Measurements from ENCODE around the gene ELANE. TPM values are rescaled to one million over a fixed set of nuclear protein-coding genes. Genes with fewer than 3 reads are reported as not detected.
"Not testable (repeated sequence)": the region's sequence is repeated elsewhere in the genome, so short reads cannot be mapped to it uniquely, and the experiment has no call there.

Gene ELANE
- total RNA-seq, 1 donor from 2014 or later = 0.67 TPM

DNA sequence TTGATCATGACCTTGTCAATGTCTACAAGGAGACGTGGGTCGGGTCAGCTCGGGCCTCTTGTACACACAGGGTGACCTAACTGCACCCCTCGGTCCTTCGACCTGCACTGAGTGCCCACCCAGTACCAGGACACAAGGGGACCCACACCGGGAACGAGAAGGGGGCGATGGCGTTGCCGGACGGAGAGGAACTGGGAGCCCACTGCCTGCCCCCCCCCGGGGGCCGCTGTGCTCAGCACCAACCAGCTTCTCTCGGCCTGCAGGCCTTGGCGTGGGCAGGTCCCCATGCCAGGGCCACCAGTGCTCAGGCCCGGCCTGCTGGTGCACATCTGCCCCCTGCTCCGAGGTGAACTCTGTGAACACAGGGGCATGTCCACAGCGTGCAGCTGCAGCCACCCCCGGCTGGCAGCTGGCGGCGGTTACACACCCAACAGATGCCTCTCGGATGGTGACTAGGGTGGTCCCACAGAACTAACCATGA lies 21.5 kb downstream of the ELANE start:
- DNase-seq (ENCODE audit: low read depth) = no peak
- Histone ChIP-seq H3K4me3 (ENCODE audit: low read depth, low read length) (no peak overlapping the region), H3K27me3 (ENCODE audit: control insufficient read depth, insufficient read depth, low read length) (no peaks in the 10 kb centered on the region), H3K36me3 (ENCODE audit: control insufficient read depth, insufficient read depth, low read length) (peaks cover 5% of the 10 kb centered on the region)
- TF ChIP-seq, protein P1, sequence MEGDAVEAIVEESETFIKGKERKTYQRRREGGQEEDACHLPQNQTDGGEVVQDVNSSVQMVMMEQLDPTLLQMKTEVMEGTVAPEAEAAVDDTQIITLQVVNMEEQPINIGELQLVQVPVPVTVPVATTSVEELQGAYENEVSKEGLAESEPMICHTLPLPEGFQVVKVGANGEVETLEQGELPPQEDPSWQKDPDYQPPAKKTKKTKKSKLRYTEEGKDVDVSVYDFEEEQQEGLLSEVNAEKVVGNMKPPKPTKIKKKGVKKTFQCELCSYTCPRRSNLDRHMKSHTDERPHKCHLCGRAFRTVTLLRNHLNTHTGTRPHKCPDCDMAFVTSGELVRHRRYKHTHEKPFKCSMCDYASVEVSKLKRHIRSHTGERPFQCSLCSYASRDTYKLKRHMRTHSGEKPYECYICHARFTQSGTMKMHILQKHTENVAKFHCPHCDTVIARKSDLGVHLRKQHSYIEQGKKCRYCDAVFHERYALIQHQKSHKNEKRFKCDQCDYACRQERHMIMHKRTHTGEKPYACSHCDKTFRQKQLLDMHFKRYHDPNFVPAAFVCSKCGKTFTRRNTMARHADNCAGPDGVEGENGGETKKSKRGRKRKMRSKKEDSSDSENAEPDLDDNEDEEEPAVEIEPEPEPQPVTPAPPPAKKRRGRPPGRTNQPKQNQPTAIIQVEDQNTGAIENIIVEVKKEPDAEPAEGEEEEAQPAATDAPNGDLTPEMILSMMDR (IDR thresholded peaks at IDR 0.05; ENCODE audit: insufficient read depth, low read length, poor library complexity, severe bottlenecking) = no peak

DNA sequence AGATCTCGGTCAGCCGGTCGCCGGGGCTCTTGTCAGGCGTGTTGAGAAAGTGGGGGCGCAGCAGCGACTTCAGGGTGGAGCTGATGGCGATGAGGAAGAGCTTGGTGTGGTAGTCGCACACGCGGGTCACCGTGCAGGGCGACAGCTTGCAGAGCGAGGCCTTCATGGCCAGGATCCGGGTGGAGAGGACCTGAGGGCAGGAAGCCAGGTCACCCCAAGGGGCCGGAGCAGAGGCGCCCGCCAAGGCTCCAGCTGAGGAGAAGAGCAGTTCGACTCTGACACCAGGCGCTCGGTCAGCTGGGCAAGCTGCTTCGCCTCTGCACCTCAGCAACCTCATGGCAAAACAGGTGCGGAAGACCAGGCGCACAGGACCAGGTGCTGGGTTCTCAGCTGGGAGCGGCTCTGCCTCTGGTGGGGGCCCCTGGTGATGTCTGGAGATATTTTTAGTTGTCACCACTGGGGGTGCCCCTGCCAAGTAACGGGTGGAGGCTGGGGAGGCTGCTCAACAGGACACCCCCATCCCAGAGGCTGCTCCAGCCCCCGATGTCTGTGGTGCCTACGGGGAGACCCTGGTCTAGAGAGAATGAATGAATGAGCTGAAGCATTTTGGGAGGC lies 23.3 kb downstream of the ELANE start:
- Histone ChIP-seq H3K27me3 (ENCODE audit: control insufficient read depth, insufficient read depth, low read length) (no peaks in the 10 kb centered on the region), H3K4me3 (ENCODE audit: low read depth, low read length) (no peak overlapping the region), H3K36me3 (ENCODE audit: control insufficient read depth, insufficient read depth, low read length) (peaks cover 5% of the 10 kb centered on the region)
- TF ChIP-seq, protein P1 (IDR thresholded peaks at IDR 0.05; ENCODE audit: insufficient read depth, low read length, poor library complexity, severe bottlenecking) = no peak
- no peak for DNase-seq (ENCODE audit: low read depth)

- Histone ChIP-seq H3K36me3 (ENCODE audit: control insufficient read depth, insufficient read depth, low read length) (peaks cover 5% of the 10 kb centered on the region), H3K4me3 (ENCODE audit: low read depth, low read length) (no peak overlapping the region), H3K27me3 (ENCODE audit: control insufficient read depth, insufficient read depth, low read length) (no peaks in the 10 kb centered on the region)
- no peak for DNase-seq (ENCODE audit: low read depth)
- TF ChIP-seq, protein P1 (IDR thresholded peaks at IDR 0.05; ENCODE audit: insufficient read depth, low read length, poor library complexity, severe bottlenecking) = no peak
Observed at GRCh38 chr19:876089-876488, 24.0 kb downstream of the ELANE start.

DNA sequence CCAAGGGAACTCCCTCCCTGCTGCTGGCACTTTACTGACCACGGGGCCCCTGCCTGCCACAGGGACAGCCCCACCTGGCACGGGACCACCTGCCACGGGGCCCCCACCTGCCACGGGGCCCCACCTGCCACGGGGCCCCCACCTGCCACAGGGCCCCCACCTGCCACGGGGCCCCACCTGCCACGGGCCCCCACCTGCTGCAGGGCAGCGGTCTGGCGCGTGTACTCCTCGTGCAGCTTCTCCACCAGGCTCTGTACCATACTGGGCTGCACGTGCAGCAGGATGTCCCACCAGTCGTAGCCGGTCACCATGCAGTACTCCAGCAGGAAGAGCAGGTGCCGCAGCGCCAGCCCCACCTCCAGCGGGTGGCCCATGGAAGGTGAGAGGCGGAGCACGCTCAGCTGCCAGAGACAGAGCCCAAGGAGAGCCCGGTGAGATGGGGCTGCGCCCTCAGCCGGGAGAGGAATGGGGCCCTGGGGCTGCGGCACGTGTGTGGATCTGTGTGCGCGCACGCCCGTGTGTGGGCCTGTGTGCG lies 24.7 kb downstream of the ELANE start:
- no peak for DNase-seq (ENCODE audit: low read depth)
- H3K36me3 ChIP-seq (ENCODE audit: control insufficient read depth, insufficient read depth, low read length) = peaks cover 5% of the 10 kb centered on the region
- TF ChIP-seq, protein P1 (IDR thresholded peaks at IDR 0.05; ENCODE audit: insufficient read depth, low read length, poor library complexity, severe bottlenecking) = no peak

GRCh38 chr19:877992-878660 lies 26.0 kb downstream of the ELANE start:
- not testable (repeated sequence) for DNase-seq (ENCODE audit: low read depth); H3K4me3 ChIP-seq (ENCODE audit: low read depth, low read length); H3K36me3 ChIP-seq (ENCODE audit: control insufficient read depth, insufficient read depth, low read length); H3K27me3 ChIP-seq (ENCODE audit: control insufficient read depth, insufficient read depth, low read length)

More for the DNA sequence above, 24.7 kb downstream of the ELANE start:
- no peaks in the 10 kb centered on the region for H3K27me3 ChIP-seq (ENCODE audit: control insufficient read depth, insufficient read depth, low read length)
- no peak overlapping the region for H3K4me3 ChIP-seq (ENCODE audit: low read depth, low read length)

DNA sequence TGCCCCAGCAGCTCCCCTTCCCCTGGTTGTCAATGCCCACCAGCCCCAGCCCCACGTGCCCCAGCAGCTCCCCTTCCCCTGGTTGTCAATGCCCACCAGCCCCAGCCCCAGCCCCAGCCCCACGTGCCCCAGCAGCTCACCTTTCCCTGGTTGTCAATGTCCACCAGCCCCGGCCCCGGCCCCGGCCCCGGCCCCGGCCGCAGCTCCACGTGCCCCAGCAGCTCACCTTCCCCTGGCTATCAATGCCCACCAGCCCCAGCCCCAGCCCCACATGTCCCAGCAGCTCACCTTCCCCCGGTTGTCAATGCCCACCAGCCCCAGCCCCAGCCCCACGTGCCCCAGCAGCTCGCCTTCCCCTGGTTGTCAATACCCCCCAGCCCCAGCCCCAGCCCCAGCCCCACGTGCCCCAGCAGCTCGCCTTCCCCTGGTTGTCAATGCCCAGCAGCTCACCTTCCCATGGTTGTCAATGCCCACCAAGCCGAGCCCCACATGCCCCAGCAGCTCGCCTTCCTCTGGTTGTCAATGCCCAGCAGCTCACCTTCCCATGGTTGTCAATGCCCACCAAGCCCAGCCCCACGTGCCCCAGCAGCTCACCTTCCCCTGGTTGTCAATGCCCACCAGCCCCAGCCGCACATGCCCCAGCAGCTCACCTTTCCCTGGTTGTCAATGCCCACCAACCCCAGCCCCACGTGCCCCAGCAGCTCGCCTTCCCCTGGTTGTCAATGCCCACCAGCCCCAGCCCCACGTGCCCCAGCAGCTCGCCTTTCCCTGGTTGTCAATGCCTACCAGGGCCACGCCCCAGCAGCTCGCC lies 26.9 kb downstream of the ELANE start:
- not testable (repeated sequence) for H3K36me3 ChIP-seq (ENCODE audit: control insufficient read depth, insufficient read depth, low read length); H3K27me3 ChIP-seq (ENCODE audit: control insufficient read depth, insufficient read depth, low read length); H3K4me3 ChIP-seq (ENCODE audit: low read depth, low read length); DNase-seq (ENCODE audit: low read depth)

Data from kidney epithelial cell (primary cell).